Measurements from ENCODE around the gene ZDHHC17. TPM values are rescaled to one million over a fixed set of nuclear protein-coding genes. Genes with fewer than 3 reads are reported as not detected.
A peak's percentile ranks its signal among the peaks of the same experiment; 100 is the strongest.

The ZDHHC17 gene
- total and polyA plus RNA-seq, 9 donors, result 33.4 to 59.4 (median 38.4) TPM

- peaks cover 7% of the 10 kb centered on the region for H3K9me3 ChIP-seq (replicated peaks; ENCODE audit: control insufficient read depth, low read depth, low read length)
- no peak overlapping the region for H3K4me3 ChIP-seq (ENCODE audit: low read length)
- H3K36me3 ChIP-seq (ENCODE audit: control insufficient read depth, insufficient read depth, low read length), result peaks cover 23% of the 10 kb centered on the region
- no peak overlapping the region for H3K27ac ChIP-seq (ENCODE audit: low read length)
- DNase-seq, result no peak
- 100% methylated on average over 2 of the region's 4 CpGs for WGBS (ENCODE audit: insufficient coverage)
- H3K4me1 ChIP-seq (ENCODE audit: control insufficient read depth, insufficient read depth, low read length), result no peaks in the 10 kb centered on the region
- no peaks in the 10 kb centered on the region for H3K27me3 ChIP-seq (ENCODE audit: control insufficient read depth, insufficient read depth, low read length)
These were observed 91.4 kb downstream of the ZDHHC17 start for GRCh38 chr12:76855271-76855670.

- peaks cover 19% of the 10 kb centered on the region for H3K36me3 ChIP-seq (ENCODE audit: control insufficient read depth, insufficient read depth, low read length)
These were observed 92.2 kb downstream of the ZDHHC17 start for GRCh38 chr12:76856018-76856644.

GRCh38 chr12:76859611-76860010 is 95.7 kb downstream of the ZDHHC17 start:
- peaks cover 11% of the 10 kb centered on the region for H3K4me1 ChIP-seq (ENCODE audit: control insufficient read depth, insufficient read depth, low read length)
- H3K9me3 ChIP-seq (replicated peaks; ENCODE audit: control insufficient read depth, low read depth, low read length), result peaks cover 7% of the 10 kb centered on the region
- H3K27me3 ChIP-seq (ENCODE audit: control insufficient read depth, insufficient read depth, low read length), result no peaks in the 10 kb centered on the region
- DNase-seq, result peak; percentile 74
- no peak overlapping the region for H3K4me3 ChIP-seq (ENCODE audit: low read length)
- peaks cover 21% of the 10 kb centered on the region for H3K36me3 ChIP-seq (ENCODE audit: control insufficient read depth, insufficient read depth, low read length)
- no peak overlapping the region for H3K27ac ChIP-seq (ENCODE audit: low read length)
- 75% methylated on average over 4 of the region's 4 CpGs for WGBS (ENCODE audit: insufficient coverage)

More at GRCh38 chr12:76856018-76856644, 92.2 kb downstream of the ZDHHC17 start:
- WGBS (ENCODE audit: insufficient coverage), result no CpG with 5 or more reads among the region's 1 CpG
- Histone ChIP-seq H3K27me3 (ENCODE audit: control insufficient read depth, insufficient read depth, low read length) (no peaks in the 10 kb centered on the region), H3K4me1 (ENCODE audit: control insufficient read depth, insufficient read depth, low read length) (no peaks in the 10 kb centered on the region), H3K4me3 (ENCODE audit: low read length) (no peak overlapping the region), H3K9me3 (replicated peaks; ENCODE audit: control insufficient read depth, low read depth, low read length) (peaks cover 7% of the 10 kb centered on the region), H3K27ac (ENCODE audit: low read length) (no peak overlapping the region)
- DNase-seq, result no peak

GRCh38 chr12:76860256-76860655 is 96.3 kb downstream of the ZDHHC17 start:
- peaks cover 7% of the 10 kb centered on the region for H3K9me3 ChIP-seq (replicated peaks; ENCODE audit: control insufficient read depth, low read depth, low read length)
- peaks cover 21% of the 10 kb centered on the region for H3K36me3 ChIP-seq (ENCODE audit: control insufficient read depth, insufficient read depth, low read length)
- whole genome bisulfite sequencing (ENCODE audit: insufficient coverage), result 100% methylated on average over 1 of the region's 3 CpGs
- H3K27ac ChIP-seq (ENCODE audit: low read length), result no peak overlapping the region
- no peak overlapping the region for H3K4me3 ChIP-seq (ENCODE audit: low read length)
- H3K27me3 ChIP-seq (ENCODE audit: control insufficient read depth, insufficient read depth, low read length), result no peaks in the 10 kb centered on the region
- peaks cover 11% of the 10 kb centered on the region for H3K4me1 ChIP-seq (ENCODE audit: control insufficient read depth, insufficient read depth, low read length)
- DNase-seq, result peak; percentile 52

GRCh38 chr12:76863005-76863670 is 99.2 kb downstream of the ZDHHC17 start:
- Histone ChIP-seq H3K4me3 (ENCODE audit: low read length) (no peak overlapping the region), H3K36me3 (ENCODE audit: control insufficient read depth, insufficient read depth, low read length) (peaks cover 7% of the 10 kb centered on the region), H3K27ac (ENCODE audit: low read length) (peak overlapping the region; percentile 1), H3K27me3 (ENCODE audit: control insufficient read depth, insufficient read depth, low read length) (no peaks in the 10 kb centered on the region), H3K9me3 (replicated peaks; ENCODE audit: control insufficient read depth, low read depth, low read length) (no peaks in the 10 kb centered on the region), H3K4me1 (ENCODE audit: control insufficient read depth, insufficient read depth, low read length) (peaks cover 30% of the 10 kb centered on the region)
- peak; percentile 66 for DNase-seq
- WGBS (ENCODE audit: insufficient coverage), result 85% methylated on average over 10 of the region's 12 CpGs

- no peaks in the 10 kb centered on the region for H3K27me3 ChIP-seq (ENCODE audit: control insufficient read depth, insufficient read depth, low read length)
- peaks cover 7% of the 10 kb centered on the region for H3K36me3 ChIP-seq (ENCODE audit: control insufficient read depth, insufficient read depth, low read length)
- no peaks in the 10 kb centered on the region for H3K9me3 ChIP-seq (replicated peaks; ENCODE audit: control insufficient read depth, low read depth, low read length)
- peak; percentile 67 for DNase-seq
- peaks cover 30% of the 10 kb centered on the region for H3K4me1 ChIP-seq (ENCODE audit: control insufficient read depth, insufficient read depth, low read length)
- 10% methylated on average over 2 of the region's 4 CpGs for WGBS (ENCODE audit: insufficient coverage)
- peak overlapping the region; percentile 1 for H3K27ac ChIP-seq (ENCODE audit: low read length)
- H3K4me3 ChIP-seq (ENCODE audit: low read length), result no peak overlapping the region
These were observed 99.9 kb downstream of the ZDHHC17 start for GRCh38 chr12:76863837-76864236.

GRCh38 chr12:76864791-76865400 is 101.0 kb downstream of the ZDHHC17 start:
- H3K4me1 ChIP-seq (ENCODE audit: control insufficient read depth, insufficient read depth, low read length), result peaks cover 31% of the 10 kb centered on the region
- H3K4me3 ChIP-seq (ENCODE audit: low read length), result no peak overlapping the region
- H3K27me3 ChIP-seq (ENCODE audit: control insufficient read depth, insufficient read depth, low read length), result no peaks in the 10 kb centered on the region
- no peaks in the 10 kb centered on the region for H3K9me3 ChIP-seq (replicated peaks; ENCODE audit: control insufficient read depth, low read depth, low read length)
- no peak for DNase-seq
- H3K27ac ChIP-seq (ENCODE audit: low read length), result no peak overlapping the region
- H3K36me3 ChIP-seq (ENCODE audit: control insufficient read depth, insufficient read depth, low read length), result peaks cover 3% of the 10 kb centered on the region
- no CpG with 5 or more reads among the region's 2 CpGs for WGBS (ENCODE audit: insufficient coverage)

GRCh38 chr12:76866151-76866567 is 102.2 kb downstream of the ZDHHC17 start:
- peak; percentile 67 for DNase-seq
- no peaks in the 10 kb centered on the region for H3K9me3 ChIP-seq (replicated peaks; ENCODE audit: control insufficient read depth, low read depth, low read length)
- no peak overlapping the region for H3K4me3 ChIP-seq (ENCODE audit: low read length)
- H3K4me1 ChIP-seq (ENCODE audit: control insufficient read depth, insufficient read depth, low read length), result peaks cover 31% of the 10 kb centered on the region
- no peaks in the 10 kb centered on the region for H3K27me3 ChIP-seq (ENCODE audit: control insufficient read depth, insufficient read depth, low read length)
- H3K27ac ChIP-seq (ENCODE audit: low read length), result peak overlapping the region; percentile 85
- 19% methylated on average over 8 of the region's 8 CpGs for WGBS (ENCODE audit: insufficient coverage)
- peaks cover 3% of the 10 kb centered on the region for H3K36me3 ChIP-seq (ENCODE audit: control insufficient read depth, insufficient read depth, low read length)

- WGBS (ENCODE audit: insufficient coverage), result no CpG with 5 or more reads among the region's 8 CpGs
- no peaks in the 10 kb centered on the region for H3K27me3 ChIP-seq (ENCODE audit: control insufficient read depth, insufficient read depth, low read length)
- peak overlapping the region; percentile 85 for H3K27ac ChIP-seq (ENCODE audit: low read length)
- no peak overlapping the region for H3K4me3 ChIP-seq (ENCODE audit: low read length)
- peaks cover 31% of the 10 kb centered on the region for H3K4me1 ChIP-seq (ENCODE audit: control insufficient read depth, insufficient read depth, low read length)
- H3K9me3 ChIP-seq (replicated peaks; ENCODE audit: control insufficient read depth, low read depth, low read length), result no peaks in the 10 kb centered on the region
- peak; percentile 91 for DNase-seq
- H3K36me3 ChIP-seq (ENCODE audit: control insufficient read depth, insufficient read depth, low read length), result peaks cover 3% of the 10 kb centered on the region
These were observed 102.8 kb downstream of the ZDHHC17 start for GRCh38 chr12:76866726-76867125.

GRCh38 chr12:76871082-76871481 is 107.2 kb downstream of the ZDHHC17 start:
- no CpG with 5 or more reads among the region's 2 CpGs for WGBS (ENCODE audit: insufficient coverage)
- Histone ChIP-seq H3K27me3 (ENCODE audit: control insufficient read depth, insufficient read depth, low read length) (no peaks in the 10 kb centered on the region), H3K9me3 (replicated peaks; ENCODE audit: control insufficient read depth, low read depth, low read length) (no peaks in the 10 kb centered on the region), H3K36me3 (ENCODE audit: control insufficient read depth, insufficient read depth, low read length) (no peaks in the 10 kb centered on the region), H3K27ac (ENCODE audit: low read length) (no peak overlapping the region), H3K4me1 (ENCODE audit: control insufficient read depth, insufficient read depth, low read length) (peaks cover 15% of the 10 kb centered on the region), H3K4me3 (ENCODE audit: low read length) (no peak overlapping the region)
- DNase-seq, result no peak
